Activated CD4-positive, alpha-beta T cell treated with anti-CD3 and anti-CD28 coated beads for 1 hour (primary cell): ENCODE results near the gene SLC25A40.
"Not testable (repeated sequence)": the region's sequence is repeated elsewhere in the genome, so short reads cannot be mapped to it uniquely, and the experiment has no call there.

Source experiments
- DNase-seq: peaks from one replicate; pipeline ENCODE4 v3.0.0-alpha.2; 2020

SLC25A40 gene

DNA sequence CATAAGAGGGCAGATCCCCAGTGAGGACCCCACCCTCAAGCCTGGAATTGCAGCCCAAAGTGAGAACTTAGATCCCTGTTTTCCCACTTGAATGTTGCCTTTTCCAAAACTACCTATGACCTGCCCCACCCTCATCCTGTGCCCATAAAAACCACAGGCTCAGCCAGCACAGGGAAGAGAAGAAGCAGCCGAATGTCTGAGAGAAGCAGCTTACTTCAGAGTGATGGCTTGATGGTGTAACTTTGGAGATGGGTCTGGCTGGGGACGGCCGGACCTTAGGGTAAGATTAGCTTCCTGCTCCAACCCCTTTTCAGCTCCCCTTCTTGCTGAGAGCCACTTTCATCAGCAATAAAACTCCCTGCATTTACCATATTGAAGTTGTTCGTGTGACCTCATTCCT lies 5.7 kb downstream of the SLC25A40 start:
- DNase-seq: no peak

- DNase-seq: not testable (repeated sequence)
These were observed 9.6 kb downstream of the SLC25A40 start for GRCh38 chr7:87866533-87866932.

GRCh38 chr7:87866089-87866488 lies 10.1 kb downstream of the SLC25A40 start:
- no peak for DNase-seq

DNA sequence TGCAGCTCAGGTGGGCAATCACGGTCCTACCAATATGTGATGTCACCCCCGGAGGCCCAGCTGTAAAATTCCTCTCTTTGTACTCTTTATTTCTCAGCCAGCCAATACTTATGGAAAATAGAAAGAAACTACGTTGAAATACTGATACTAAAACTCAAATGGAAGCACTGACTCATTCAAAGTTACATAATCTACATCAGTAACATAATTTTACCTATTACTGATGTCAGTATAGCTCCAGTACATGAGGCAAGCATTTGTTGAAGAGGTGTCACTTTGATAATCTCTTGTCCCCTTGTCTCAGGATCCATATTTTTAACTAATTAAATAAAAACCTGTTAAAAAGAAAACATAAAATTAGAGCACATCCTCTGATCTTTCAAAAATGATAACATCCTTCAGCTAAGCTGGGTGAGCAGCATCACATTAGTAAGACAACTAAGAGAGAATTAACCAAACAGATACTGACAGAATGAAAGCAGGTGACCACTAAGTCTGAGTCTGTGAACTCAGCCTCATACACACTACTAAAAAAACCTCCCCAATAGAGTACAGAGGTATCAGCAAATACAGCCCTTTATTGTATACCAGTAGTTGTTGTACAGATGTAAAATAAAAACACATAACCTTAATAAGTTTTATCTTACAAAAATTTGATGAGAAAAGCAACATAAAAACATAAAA lies 17.6 kb downstream of the SLC25A40 start:
- DNase-seq: no peak

DNA sequence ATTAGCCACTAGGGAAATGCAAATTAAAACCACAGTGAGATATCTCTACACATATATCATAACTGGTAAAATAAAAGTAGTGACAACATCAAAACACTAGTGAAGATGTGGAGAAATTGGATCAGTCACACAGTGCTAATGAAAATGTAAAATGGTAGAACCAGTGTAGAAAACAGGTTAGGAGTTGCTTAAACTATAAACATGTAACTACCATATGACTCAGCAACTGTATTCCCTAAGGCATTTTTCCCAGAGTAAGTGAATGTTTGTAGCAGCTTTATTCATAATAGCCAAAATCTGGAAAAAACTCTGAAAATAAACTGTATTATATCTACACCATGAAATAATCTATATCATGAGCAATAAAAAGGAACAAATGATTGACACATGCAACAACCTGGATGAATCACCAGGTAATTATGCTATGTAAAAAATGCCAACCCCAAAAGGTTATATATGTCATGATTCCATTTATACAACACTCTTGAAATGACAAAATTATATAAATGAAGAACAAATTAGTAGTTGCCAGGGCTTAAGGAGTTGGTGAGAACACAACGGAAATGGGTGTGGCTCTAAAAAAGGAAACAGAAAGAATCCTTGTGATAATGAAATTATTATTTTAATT lies 22.8 kb downstream of the SLC25A40 start:
- no peak for DNase-seq

GRCh38 chr7:87852306-87852705 lies 23.9 kb downstream of the SLC25A40 start:
- no peak for DNase-seq

- no peak for DNase-seq
These were observed 25.1 kb downstream of the SLC25A40 start for GRCh38 chr7:87850836-87851593.

- no peak for DNase-seq
These were observed 38.6 kb downstream of the SLC25A40 start for GRCh38 chr7:87837597-87837996.

DNA sequence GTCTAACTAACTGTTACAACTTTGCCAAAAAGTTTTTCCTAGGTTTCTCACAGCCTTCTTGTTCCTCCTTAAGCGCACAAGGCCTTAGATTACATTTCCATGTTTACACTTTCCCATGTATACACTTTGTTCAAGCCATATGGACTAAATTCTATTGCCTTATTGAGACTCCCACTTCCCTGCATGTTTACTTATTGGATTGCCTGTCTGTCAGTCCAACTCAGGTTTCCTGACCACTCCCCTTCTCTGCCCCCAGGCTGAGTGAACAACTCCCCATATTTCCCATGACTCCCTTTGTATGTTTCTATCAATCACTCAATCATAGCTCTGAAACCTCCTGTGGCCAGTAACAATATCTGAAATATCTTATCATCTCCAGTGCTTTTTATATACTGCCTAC lies 43.0 kb downstream of the SLC25A40 start:
- no peak for DNase-seq

GRCh38 chr7:87831097-87831496 lies 45.1 kb downstream of the SLC25A40 start:
- no peak for DNase-seq

DNA sequence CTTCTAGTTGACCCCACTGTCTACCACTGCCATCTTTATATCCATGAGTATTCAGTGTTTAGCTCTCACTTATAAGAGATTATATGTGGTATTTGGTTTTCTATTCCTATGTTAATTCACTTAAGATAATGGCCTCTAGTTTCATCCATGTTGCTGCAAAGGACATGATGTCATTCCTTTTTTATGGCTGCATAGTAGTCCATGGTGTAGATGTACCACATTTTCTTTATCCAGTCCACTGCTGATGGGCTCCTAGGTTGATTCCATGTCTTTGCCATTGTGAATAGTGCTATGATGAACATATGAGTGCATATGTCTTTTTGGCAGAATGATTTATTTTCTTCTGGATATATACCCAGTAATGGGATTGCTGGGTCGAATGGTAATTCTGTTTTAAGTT lies 47.8 kb downstream of the SLC25A40 start:
- not testable (repeated sequence) for DNase-seq

- not testable (repeated sequence) for DNase-seq
These were observed 50.8 kb downstream of the SLC25A40 start for GRCh38 chr7:87825369-87825768.

- not testable (repeated sequence) for DNase-seq
These were observed 54.1 kb downstream of the SLC25A40 start for GRCh38 chr7:87822056-87822455.

- DNase-seq: no peak
These were observed 57.8 kb downstream of the SLC25A40 start for GRCh38 chr7:87818336-87818735.

- DNase-seq: no peak
These were observed 59.8 kb downstream of the SLC25A40 start for GRCh38 chr7:87816389-87816788.

GRCh38 chr7:87810726-87811125 lies 65.4 kb downstream of the SLC25A40 start:
- DNase-seq: no peak

- no peak for DNase-seq
These were observed 66.0 kb downstream of the SLC25A40 start for GRCh38 chr7:87810130-87810529.

DNA sequence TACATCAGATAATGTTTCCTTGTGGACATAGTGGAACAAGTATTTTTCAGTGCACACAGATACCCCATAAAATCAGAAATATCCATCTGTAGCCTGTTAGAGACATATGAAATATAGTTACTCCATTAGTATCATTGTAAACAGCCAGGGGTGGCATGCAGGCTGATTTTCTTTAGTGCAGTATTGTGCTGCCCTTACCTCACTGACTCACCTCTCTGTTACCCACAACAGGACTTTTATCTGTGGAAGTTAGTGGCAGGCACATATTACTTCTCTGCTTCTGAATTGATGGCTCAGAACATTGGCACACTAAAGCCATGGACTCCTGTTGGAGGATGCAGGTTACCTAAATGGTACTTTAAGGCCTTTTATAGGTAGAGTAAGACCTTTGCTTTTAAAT lies 70.0 kb downstream of the SLC25A40 start:
- no peak for DNase-seq

DNA sequence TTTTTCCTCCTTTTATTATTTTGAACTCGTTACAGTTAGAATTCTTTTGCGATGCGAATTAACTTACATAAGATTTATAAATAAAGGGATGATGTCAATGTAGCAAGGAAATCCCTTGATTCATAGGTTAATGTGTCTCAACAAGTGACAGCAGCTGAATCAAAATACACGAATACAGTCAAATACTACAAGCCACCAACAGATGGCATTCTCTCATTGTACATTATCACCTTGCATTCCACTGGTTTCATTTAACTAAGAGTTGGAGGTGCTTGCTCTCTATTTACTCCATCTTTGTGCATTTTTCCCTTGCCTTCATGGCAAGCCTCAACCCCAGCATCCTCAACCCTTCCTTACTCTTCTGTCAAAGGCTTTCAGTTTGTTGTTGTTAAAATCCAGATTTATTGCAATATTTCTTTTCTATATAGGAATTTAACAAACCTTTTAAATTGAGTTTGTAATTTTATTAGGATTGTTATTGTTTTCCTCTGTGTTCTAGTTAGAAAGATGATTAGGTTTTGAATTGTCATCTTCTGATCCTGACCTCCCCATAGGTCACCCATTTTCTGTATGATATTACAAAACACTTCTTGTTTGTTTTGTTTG lies 78.3 kb downstream of the SLC25A40 start:
- no peak for DNase-seq

GRCh38 chr7:87797395-87797794 lies 78.8 kb downstream of the SLC25A40 start:
- no peak for DNase-seq

GRCh38 chr7:87785368-87785995 lies 90.7 kb downstream of the SLC25A40 start:
- no peak for DNase-seq

DNA sequence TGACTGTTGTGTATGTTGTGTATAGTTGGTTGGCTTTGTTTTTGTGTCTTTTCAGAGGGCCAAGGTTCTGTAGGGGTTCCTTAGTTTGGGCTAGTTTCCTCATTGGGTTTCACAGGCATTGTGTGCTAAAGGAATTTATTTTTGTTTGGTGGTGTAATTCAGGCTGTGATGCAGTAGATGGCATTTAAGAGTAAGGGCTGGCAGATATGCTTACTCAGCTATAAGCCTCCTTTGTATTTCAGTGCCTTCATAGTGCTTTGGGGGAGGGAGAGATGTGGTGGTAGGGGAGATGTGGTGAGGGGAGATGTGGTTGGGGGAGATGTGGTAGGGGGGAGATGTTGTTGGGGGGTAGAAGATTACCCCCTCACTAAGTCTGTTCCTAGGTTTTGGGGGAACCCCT lies 91.7 kb downstream of the SLC25A40 start:
- DNase-seq: no peak
